Occipital lobe (tissue), 3 donors: ENCODE measurements around the gene CYGB. TPM values are rescaled to one million over a fixed set of nuclear protein-coding genes. Genes with fewer than 3 reads are reported as not detected.

ENCODE experiments used
- DNase-seq: peaks from one replicate; lab custom pipeline; 2025; lab: John Stamatoyannopoulos, UW
- small RNA-seq: library from RNA; depleted of rRNA; stranded (forward); fragments of <200 nt; gene quantifications from one replicate; pipeline ENCODE3, GENCODE V24; 2014
- total RNA-seq: library from RNA; depleted of rRNA; stranded (reverse); fragments of >200 nt; gene quantifications from one replicate; pipeline ENCODE4 v1.2.3, GENCODE V29; 2014

The CYGB gene
- total RNA-seq, 1 donor from 2014 or later, result 1.2 TPM

DNA sequence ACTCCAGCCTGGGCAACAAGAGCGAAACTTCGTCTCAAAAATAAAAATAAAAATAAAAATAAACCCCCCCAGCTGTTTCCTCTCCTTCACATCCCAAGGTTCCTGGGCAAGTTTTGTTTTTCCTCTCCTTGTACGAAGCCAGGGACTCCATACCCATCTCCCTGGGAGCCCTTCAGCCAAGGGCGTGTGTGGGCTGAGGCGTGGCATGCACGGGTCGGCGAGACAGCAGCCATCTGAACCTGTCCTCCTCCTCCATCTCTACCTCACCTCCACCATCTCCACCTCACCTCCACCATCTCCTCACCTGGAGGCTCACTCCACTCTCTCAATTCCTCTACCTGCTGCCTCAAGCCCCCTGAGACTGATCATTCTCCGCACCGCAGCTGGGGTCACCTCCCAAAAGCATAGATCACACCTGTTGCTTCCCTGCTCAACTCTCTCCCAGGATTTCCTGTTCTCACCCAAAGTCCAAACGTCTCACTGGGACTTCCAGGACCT is 53.2 kb downstream of the CYGB start:
- DNase-seq, result no peak

DNA sequence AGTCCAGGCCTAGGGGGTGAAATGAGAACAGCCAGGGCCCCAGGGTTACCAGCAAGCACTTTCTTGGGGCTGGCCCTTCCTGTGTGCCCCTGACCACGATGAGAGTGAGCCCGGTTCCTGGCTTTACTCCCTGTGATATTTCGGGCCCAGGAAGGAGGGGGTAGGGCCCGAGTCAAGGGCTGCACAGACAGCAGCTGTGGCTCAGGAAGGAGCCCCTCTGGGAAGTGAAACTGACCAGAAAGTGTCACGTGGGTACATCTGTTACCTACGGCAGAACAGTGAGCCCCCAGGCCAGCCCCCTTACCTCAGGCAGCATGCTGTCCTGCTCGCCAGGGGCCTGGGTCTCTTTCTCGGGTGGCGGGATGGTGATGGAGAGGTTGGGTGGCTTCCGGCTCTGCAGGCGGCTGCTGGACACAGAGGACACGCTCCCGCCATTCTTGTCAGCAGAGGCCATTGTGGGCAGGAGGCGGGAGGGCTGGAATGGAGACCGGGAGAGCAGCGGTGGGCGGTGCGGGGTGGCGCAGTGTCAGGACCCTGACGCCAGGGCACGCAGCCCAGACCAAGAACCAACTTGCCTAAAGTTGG is 56.3 kb downstream of the CYGB start:
- DNase-seq, result no peak

DNA sequence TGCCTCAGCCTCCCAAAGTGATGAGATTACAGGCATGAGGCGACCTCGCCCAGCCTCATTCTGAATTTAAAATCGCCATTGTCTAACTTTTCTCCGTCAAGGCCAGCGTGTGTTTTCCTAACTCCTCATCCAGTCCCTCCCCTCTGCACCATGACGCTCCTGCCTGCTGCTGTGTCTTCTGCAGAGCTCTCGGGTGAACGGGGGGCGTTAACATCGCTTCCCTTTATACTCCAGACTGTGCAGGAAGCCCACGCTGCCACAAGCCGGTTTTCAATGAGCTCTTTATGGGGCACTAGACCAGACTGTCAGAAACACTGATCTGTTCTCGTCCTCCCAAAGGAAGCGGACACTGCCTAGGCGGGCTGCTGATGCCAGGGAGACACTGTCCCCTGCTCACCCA is 56.9 kb downstream of the CYGB start:
- no peak for DNase-seq

DNA sequence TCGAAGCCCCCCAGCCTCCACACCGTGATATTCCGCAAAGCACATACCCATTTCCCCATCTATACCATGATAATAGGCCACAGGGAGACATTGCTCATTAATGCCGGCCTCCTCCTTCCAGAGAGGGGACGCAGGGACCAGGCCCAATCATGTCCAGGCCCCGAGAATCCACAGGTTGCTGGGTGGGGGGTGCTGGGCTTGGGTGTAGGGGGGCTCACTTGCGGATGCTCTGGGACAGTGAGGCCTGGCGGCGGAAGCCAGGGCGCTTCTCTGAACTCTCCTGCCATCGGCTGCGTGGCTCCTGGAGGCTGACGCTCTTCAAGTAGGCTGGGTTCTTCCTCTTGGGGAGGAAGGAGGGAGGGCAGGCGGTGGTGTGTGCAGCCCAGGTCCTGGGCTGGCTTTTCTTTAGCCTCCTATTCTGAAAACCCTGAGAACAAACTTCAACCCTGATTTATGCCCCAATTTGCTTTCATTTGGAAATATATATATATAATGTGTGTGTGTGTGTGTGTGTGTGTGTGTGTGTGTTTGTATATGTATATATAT is 57.9 kb downstream of the CYGB start:
- DNase-seq, result no peak

DNA sequence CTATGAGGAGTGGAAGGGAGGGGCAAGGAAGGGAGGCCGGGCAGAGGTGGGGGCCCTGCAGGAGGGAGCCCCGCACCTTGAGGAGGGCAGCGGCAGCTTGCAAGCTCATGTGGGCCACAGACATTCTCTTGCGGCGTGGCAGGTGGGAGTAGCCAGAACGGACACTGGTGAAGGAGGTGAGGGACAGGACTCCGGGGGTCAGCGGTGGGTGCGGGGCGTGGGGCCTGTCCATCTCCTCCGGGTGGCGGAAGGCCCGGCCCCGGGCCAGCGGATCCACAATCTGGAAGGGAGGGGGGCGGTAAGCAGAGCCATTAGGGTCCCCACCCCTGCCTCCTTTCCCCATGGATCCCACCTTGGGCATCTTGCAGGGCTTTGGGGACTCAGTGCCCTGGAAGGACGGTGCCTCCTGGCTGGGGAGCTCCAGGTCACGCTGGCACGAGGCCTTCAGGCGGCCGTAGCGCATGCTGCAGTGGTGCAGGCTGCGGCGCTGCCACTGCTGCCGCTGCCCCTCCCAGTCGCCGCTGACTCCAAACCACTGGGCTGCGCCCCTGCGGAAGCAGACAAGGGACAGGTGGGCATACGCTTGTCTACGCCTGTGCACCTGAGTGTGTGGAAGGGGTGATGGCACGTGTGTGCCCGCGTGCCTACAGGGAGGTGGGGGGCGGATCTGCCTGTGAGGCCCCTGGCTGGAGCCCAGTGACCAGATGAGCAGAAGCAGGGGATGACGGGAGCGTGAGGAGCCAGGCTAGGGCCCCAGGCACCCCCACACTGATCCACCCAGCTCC is 58.6 kb downstream of the CYGB start:
- no peak for DNase-seq

DNA sequence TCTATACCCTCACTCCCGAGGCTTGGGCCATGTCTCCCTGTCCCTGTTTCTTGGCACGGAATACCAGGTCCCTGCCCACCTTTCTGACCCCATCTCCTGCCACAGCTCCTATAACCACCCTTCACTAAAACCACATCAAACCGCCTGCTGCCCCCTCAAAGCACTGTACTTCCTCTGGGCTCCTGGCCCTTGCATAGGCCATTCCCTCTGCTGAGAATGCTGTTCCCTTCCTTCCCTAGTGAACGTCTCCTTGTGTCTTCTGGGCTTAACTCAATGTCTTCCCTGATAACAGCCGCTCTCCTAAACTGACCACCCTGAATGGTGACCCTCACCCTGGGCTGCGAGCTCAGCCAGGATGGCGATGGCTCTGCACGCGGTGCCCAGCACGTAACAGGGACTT is 59.4 kb downstream of the CYGB start:
- DNase-seq, result no peak

DNA sequence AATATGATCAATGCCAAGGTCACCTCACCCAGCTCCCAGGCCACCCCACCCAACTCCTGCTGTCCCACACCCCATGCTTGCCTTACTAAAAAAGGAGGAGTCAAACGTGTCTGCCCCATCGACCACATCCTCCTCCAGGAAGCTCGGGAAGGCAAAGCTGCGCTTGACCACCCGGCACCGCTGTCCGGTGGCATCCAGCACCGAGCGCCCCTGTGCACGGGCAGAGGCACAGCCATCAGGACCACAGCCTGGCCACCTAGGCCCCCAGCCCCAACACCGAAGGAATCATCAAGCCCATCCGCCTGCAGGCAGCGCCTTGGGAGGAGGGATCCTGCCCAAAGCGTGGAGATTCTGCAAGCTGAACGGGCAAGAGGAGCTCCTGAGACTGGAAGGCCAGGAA is 59.9 kb downstream of the CYGB start:
- no peak for DNase-seq

Small RNA genes within 50 kb of the gene (small RNA-seq; reads per million reads assigned to genes)
- gene SNORD1A, result not detected
- 212 reads per million, percentile 97 among the genes with 10 or more reads in this experiment for gene SNORD1B

Other genes starting within 250 kb of the CYGB start
- gene QRICH2, start 229.4 kb downstream of the CYGB start, total RNA-seq, result 6.1 TPM
- gene PRPSAP1, start 183.8 kb downstream of the CYGB start, total RNA-seq, result 44.6 TPM
- gene SPHK1, start 153.1 kb downstream of the CYGB start, total RNA-seq, result 0.78 TPM
- gene UBE2O, start 84.6 kb downstream of the CYGB start, total RNA-seq, result 30.3 TPM
- gene AANAT, start 70.1 kb downstream of the CYGB start, total RNA-seq, result not detected
- 2.2 TPM for gene RHBDF2, start 36.3 kb downstream of the CYGB start, total RNA-seq
- 1.9 TPM for gene PRCD, start 2.3 kb upstream of the CYGB start, total RNA-seq
- not detected for gene ST6GALNAC2, start 48.2 kb upstream of the CYGB start, total RNA-seq
- 1.7 TPM for gene ST6GALNAC1, start 106.0 kb upstream of the CYGB start, total RNA-seq
- gene MXRA7, start 173.3 kb upstream of the CYGB start, total RNA-seq, result 34.6 TPM
- gene JMJD6, start 188.9 kb upstream of the CYGB start, total RNA-seq, result 20.0 TPM
- 17.8 TPM for gene METTL23, start 189.1 kb upstream of the CYGB start, total RNA-seq
- gene SRSF2, start 199.6 kb upstream of the CYGB start, total RNA-seq, result 87.7 TPM
- 61.3 TPM for gene MFSD11, start 200.4 kb upstream of the CYGB start, total RNA-seq